WTC11 (cell line): ENCODE data around the gene SNPH. TPM values are rescaled to one million over a fixed set of nuclear protein-coding genes. Genes with fewer than 3 reads are reported as not detected.
A peak's percentile ranks its signal among the peaks of the same experiment; 100 is the strongest.

Experiments used
- ATAC-seq: fragments of 200-7000 bp; cut with Tn5 transposase; 2 replicates; pipeline ENCODE4 v1.10.0; 2021; ENCODE audit warnings: mild to moderate bottlenecking, moderate library complexity
- CTCF ChIA-PET: fragments of 300-600 bp; sonication (Branson Sonifier 250); formaldehyde crosslinking; loops from one replicate; lab custom pipeline; 2021; ENCODE audit warnings: antibody characterized with exemption; lab: Charles Lee
- POLR2A ChIA-PET: fragments of 350-600 bp; sonication (Branson Sonifier 250); formaldehyde crosslinking; loops from one replicate; lab custom pipeline; 2021; ENCODE audit warnings: antibody characterized with exemption; lab: Charles Lee
- DNase-seq: peaks from one replicate; pipeline ENCODE4 v3.0.0; 2021; ENCODE audit warnings: low spot score
- H3K27ac Mint-ChIP-seq: 2 replicates; pipeline ENCODE4 v1.8.0; 2021; ENCODE audit warnings: mixed read lengths
- H3K27me3 Mint-ChIP-seq: 2 replicates; pipeline ENCODE4 v1.8.0; 2021; ENCODE audit warnings: low read depth, mild to moderate bottlenecking, moderate library complexity, mixed read lengths
- H3K36me3 Mint-ChIP-seq: 2 replicates; pipeline ENCODE4 v1.8.0; 2021; ENCODE audit warnings: mixed read lengths
- H3K4me1 Mint-ChIP-seq: 2 replicates; pipeline ENCODE4 v1.8.0; 2022; ENCODE audit warnings: mixed read lengths
- H3K4me3 Mint-ChIP-seq: 2 replicates; pipeline ENCODE4 v1.8.0; 2021; ENCODE audit warnings: mild to moderate bottlenecking, moderate library complexity, mixed read lengths
- H3K9me3 Mint-ChIP-seq: 2 replicates; pipeline ENCODE4 v1.8.0; 2021; ENCODE audit warnings: mixed read lengths
- CBFB ChIP-seq: sonication (generic); formaldehyde crosslinking; IDR thresholded peaks from 2 replicates; pipeline ENCODE4 v1.8.1; 2022; ENCODE audit warnings: mild to moderate bottlenecking, low read depth, missing genetic modification reagents
- EMX1 ChIP-seq: fragments of 250-450 bp; sonication (Bioruptor Pico); IDR thresholded peaks from 2 replicates; pipeline ENCODE4 v1.8.0; 2021; ENCODE audit warnings: mild to moderate bottlenecking
- FOXJ3 ChIP-seq: sonication (generic); formaldehyde crosslinking; IDR thresholded peaks from 2 replicates; pipeline ENCODE4 v1.9.0; 2021; ENCODE audit warnings: missing genetic modification reagents, mild to moderate bottlenecking, borderline replicate concordance
- GTF2I ChIP-seq: fragments of 250-450 bp; sonication (Bioruptor Pico); conservative IDR thresholded peaks from 2 replicates; pipeline ENCODE4 v1.4.0; 2021; ENCODE audit warnings: mild to moderate bottlenecking
- IRF2 ChIP-seq: sonication (generic); formaldehyde crosslinking; IDR thresholded peaks from 2 replicates; pipeline ENCODE4 v1.8.0; 2022; ENCODE audit warnings: low read depth, missing genetic modification reagents, borderline replicate concordance
- MYBL2 ChIP-seq: sonication (generic); formaldehyde crosslinking; IDR thresholded peaks from 2 replicates; pipeline ENCODE4 v1.8.1; 2023; ENCODE audit warnings: mild to moderate bottlenecking, moderate library complexity, missing genetic modification reagents
- NFATC4 ChIP-seq: fragments of 250-450 bp; sonication (Bioruptor Pico); IDR thresholded peaks from 2 replicates; pipeline ENCODE4 v1.9.0; 2021; ENCODE audit warnings: mild to moderate bottlenecking
- NR3C1 ChIP-seq: sonication (generic); formaldehyde crosslinking; conservative IDR thresholded peaks from 2 replicates; pipeline ENCODE4 v1.8.1; 2023; ENCODE audit warnings: low read depth, mild to moderate bottlenecking, missing genetic modification reagents
- RELA ChIP-seq: sonication (generic); formaldehyde crosslinking; IDR thresholded peaks from 2 replicates; pipeline ENCODE4 v1.8.1; 2022; ENCODE audit warnings: missing genetic modification reagents, mild to moderate bottlenecking, borderline replicate concordance
- RORB ChIP-seq: fragments of 250-450 bp; sonication (Bioruptor Pico); IDR thresholded peaks from 2 replicates; pipeline ENCODE4 v1.9.0; 2021; ENCODE audit warnings: mild to moderate bottlenecking
- SMAD3 ChIP-seq: sonication (generic); formaldehyde crosslinking; IDR thresholded peaks from 2 replicates; pipeline ENCODE4 v1.8.0; 2022; ENCODE audit warnings: missing genetic modification reagents, mild to moderate bottlenecking, borderline replicate concordance
- ZNF138 ChIP-seq: sonication (generic); formaldehyde crosslinking; conservative IDR thresholded peaks from 2 replicates; pipeline ENCODE4 v1.8.1; 2022; ENCODE audit warnings: mild to moderate bottlenecking, moderate library complexity, missing genetic modification reagents
- ZNF396 ChIP-seq: fragments of 250-450 bp; sonication (Bioruptor Pico); IDR thresholded peaks from 2 replicates; pipeline ENCODE4 v1.8.0; 2021; ENCODE audit warnings: mild to moderate bottlenecking, moderate library complexity, borderline replicate concordance
- ZNF416 ChIP-seq: fragments of 250-450 bp; sonication (Bioruptor Pico); IDR thresholded peaks from 2 replicates; pipeline ENCODE4 v1.9.0; 2021; ENCODE audit warnings: mild to moderate bottlenecking, inconsistent platforms
- total RNA-seq: library from RNA; stranded (reverse); gene quantifications from 3 replicates; pipeline ENCODE4 v1.2.3, GENCODE V29; 2021
- TF ChIP-seq, protein P1 (sequence below): sonication (generic); formaldehyde crosslinking; IDR thresholded peaks from 2 replicates; pipeline ENCODE4 v1.8.1; 2022; ENCODE audit warnings: low read depth, mild to moderate bottlenecking, moderate library complexity, missing genetic modification reagents, borderline replicate concordance
- TF ChIP-seq, protein P2 (sequence below): sonication (generic); formaldehyde crosslinking; IDR thresholded peaks from 2 replicates; pipeline ENCODE4 v1.8.0; 2022; ENCODE audit warnings: mild to moderate bottlenecking, missing genetic modification reagents
- TF ChIP-seq, protein P3 (sequence below): sonication (generic); formaldehyde crosslinking; IDR thresholded peaks from 2 replicates; pipeline ENCODE4 v1.8.1; 2023; ENCODE audit warnings: mild to moderate bottlenecking, missing genetic modification reagents
- TF ChIP-seq, protein P4 (sequence below): sonication (generic); formaldehyde crosslinking; IDR thresholded peaks from 2 replicates; pipeline ENCODE4 v1.8.1; 2023; ENCODE audit warnings: mild to moderate bottlenecking, missing genetic modification reagents, moderate library complexity
- TF ChIP-seq, protein P5 (sequence below): sonication (generic); formaldehyde crosslinking; IDR thresholded peaks from 2 replicates; pipeline ENCODE4 v1.8.1; 2023; ENCODE audit warnings: mild to moderate bottlenecking, missing genetic modification reagents, borderline replicate concordance
- TF ChIP-seq, protein P6 (sequence below): sonication (generic); formaldehyde crosslinking; IDR thresholded peaks from 2 replicates; pipeline ENCODE4 v1.8.1; 2023; ENCODE audit warnings: mild to moderate bottlenecking, missing genetic modification reagents, moderate library complexity

Gene SNPH
- total RNA-seq, 1 experiment from 2014 or later, result 3.5 TPM

DNA sequence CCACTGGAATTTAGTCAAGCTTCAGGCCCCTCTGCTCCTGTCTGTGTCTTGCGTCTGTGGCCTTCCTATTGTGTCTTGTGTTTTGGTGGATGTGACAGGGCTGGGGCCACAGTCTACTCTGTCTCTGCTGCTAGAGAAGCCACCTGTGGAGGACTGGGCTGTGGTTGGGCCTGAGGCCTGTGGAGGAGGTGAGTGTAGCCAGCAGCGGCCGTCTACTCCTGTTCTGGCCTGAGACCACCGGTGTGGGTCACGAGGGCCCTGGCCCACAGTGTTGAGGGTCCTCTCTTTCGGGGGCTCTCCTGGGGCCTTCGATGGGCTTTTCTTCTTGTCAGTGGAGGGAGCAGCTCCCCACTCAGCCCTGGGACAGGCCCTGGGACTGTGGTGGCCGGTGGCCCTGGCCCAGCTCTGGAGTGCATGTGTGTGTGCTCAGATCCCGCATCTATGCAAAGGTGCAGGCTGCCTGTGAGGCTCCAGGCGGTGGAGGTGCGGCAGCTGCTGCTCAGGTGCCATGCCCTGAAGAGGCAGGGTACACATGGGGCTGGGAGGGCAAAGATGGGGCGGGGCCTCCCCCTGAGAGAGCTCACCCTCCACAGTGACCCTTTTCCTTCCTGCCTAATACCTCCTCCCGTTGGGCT lies 42.1 kb downstream of the SNPH start (continued):
- TF ChIP-seq, protein P1, sequence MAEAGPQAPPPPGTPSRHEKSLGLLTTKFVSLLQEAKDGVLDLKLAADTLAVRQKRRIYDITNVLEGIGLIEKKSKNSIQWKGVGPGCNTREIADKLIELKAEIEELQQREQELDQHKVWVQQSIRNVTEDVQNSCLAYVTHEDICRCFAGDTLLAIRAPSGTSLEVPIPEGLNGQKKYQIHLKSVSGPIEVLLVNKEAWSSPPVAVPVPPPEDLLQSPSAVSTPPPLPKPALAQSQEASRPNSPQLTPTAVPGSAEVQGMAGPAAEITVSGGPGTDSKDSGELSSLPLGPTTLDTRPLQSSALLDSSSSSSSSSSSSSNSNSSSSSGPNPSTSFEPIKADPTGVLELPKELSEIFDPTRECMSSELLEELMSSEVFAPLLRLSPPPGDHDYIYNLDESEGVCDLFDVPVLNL (CRISPR knock-in tag), result no peak
- no peak for TF ChIP-seq RELA
- TF ChIP-seq, protein P2, sequence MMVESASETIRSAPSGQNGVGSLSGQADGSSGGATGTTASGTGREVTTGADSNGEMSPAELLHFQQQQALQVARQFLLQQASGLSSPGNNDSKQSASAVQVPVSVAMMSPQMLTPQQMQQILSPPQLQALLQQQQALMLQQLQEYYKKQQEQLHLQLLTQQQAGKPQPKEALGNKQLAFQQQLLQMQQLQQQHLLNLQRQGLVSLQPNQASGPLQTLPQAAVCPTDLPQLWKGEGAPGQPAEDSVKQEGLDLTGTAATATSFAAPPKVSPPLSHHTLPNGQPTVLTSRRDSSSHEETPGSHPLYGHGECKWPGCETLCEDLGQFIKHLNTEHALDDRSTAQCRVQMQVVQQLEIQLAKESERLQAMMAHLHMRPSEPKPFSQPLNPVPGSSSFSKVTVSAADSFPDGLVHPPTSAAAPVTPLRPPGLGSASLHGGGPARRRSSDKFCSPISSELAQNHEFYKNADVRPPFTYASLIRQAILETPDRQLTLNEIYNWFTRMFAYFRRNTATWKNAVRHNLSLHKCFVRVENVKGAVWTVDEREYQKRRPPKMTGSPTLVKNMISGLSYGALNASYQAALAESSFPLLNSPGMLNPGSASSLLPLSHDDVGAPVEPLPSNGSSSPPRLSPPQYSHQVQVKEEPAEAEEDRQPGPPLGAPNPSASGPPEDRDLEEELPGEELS (CRISPR knock-in tag), result no peak
- no peak for TF ChIP-seq GTF2I (CRISPR knock-in tag)

DNA sequence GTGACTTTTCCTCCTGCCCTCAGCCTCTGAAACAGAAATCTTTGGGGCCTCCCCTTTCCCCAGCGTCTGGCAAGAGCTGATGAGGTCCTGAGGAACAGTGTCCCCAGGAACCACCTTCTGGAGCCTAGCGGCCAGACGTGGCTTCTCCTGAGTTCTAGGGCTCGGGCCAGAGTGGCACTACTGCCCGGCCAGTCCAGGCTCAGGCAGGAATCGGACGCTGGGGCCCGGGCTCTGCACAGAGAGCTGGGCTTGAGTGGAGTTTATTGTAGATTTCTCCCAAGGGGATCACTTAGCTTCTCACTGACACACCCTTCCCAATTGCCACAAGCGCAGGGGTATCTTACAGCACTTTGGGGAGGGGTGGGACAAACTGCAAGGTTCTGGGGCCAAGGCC lies 42.6 kb downstream of the SNPH start:
- DNase-seq (no peak), ATAC-seq (no peak)
- peaks cover 15% of the 10 kb centered on the region for H3K27me3 Mint-ChIP-seq
- ChIA-PET CTCF (interaction anchor here (0.6 to 1.7 kb wide), 5 partner anchors 10 to 468 kb away, joined by 3 to 4 read pairs (median 3); no protein-coding TSS in a partner anchor), POLR2A (no interaction called here)
- no peak overlapping the region for H3K4me3 Mint-ChIP-seq
- no peak for TF ChIP-seq NFATC4 (CRISPR knock-in tag)
- H3K4me1 Mint-ChIP-seq, result no peaks in the 10 kb centered on the region; the same call in 1 of the 2 replicates
- no peaks in the 10 kb centered on the region for H3K9me3 Mint-ChIP-seq
- no peaks in the 10 kb centered on the region for H3K36me3 Mint-ChIP-seq
- H3K27ac Mint-ChIP-seq, result no peak overlapping the region

DNA sequence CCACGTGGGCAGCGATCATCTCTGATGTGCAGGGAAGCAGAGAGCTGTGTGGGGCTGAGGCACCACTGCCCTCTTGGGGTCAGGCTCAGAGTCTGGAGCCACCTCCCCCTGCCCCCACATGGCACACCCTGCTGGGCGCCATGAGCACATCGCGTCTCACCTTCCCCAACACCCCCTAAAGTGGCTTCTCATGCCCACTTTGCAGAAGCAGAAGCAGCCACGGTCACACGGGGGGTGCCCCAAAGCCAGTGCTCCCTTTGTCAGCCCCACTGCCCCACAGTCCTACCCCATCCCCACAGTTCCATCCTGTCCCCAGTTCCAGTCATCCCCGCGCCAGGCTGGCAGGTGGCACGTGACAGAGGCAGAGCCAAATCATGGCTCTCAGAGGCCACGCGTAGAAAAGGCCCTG lies 43.3 kb downstream of the SNPH start:
- Mint-ChIP-seq H3K4me1 (no peaks in the 10 kb centered on the region; the same call in 1 of the 2 replicates), H3K36me3 (no peaks in the 10 kb centered on the region), H3K4me3 (no peak overlapping the region), H3K9me3 (no peaks in the 10 kb centered on the region), H3K27me3 (peaks cover 15% of the 10 kb centered on the region), H3K27ac (no peak overlapping the region)
- DNase-seq (peak; percentile 29), ATAC-seq (peak; percentile 45)
- POLR2A ChIA-PET, result no interaction called here
- TF ChIP-seq NR3C1 (CRISPR knock-in tag) (no peak), MYBL2 (CRISPR knock-in tag) (no peak), IRF2 (no peak), FOXJ3 (CRISPR knock-in tag) (no peak), EMX1 (no peak)
- TF ChIP-seq, protein P3, sequence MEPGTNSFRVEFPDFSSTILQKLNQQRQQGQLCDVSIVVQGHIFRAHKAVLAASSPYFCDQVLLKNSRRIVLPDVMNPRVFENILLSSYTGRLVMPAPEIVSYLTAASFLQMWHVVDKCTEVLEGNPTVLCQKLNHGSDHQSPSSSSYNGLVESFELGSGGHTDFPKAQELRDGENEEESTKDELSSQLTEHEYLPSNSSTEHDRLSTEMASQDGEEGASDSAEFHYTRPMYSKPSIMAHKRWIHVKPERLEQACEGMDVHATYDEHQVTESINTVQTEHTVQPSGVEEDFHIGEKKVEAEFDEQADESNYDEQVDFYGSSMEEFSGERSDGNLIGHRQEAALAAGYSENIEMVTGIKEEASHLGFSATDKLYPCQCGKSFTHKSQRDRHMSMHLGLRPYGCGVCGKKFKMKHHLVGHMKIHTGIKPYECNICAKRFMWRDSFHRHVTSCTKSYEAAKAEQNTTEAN (CRISPR knock-in tag), result no peak
- TF ChIP-seq, protein P4, sequence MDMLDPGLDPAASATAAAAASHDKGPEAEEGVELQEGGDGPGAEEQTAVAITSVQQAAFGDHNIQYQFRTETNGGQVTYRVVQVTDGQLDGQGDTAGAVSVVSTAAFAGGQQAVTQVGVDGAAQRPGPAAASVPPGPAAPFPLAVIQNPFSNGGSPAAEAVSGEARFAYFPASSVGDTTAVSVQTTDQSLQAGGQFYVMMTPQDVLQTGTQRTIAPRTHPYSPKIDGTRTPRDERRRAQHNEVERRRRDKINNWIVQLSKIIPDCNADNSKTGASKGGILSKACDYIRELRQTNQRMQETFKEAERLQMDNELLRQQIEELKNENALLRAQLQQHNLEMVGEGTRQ (CRISPR knock-in tag), result peak; percentile 39
- CTCF ChIA-PET, result interaction anchor here (0.6 to 1.7 kb wide), 7 partner anchors 9 to 468 kb away, joined by 3 to 8 read pairs (median 3); no protein-coding TSS in a partner anchor

DNA sequence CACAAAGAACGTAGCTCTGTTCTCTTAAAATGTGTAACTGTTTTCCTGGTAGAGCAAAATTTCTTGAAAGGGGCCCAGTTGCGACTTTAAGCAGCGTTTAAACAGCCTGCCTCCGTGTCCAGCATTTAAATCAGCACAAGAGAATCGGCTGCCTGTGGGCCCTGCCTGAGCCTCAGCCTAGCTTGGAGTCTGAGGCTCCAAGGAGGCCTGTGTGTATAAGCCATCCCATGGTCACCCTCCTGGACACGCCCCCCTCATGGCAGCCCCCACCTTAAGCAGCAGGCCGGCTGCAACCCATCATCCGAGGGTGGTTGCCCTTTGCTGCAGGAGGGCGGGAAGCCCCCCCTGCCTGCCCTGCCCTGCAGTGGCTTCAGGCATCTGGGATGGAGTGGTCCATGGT lies 44.0 kb downstream of the SNPH start:
- POLR2A ChIA-PET, result interaction anchor here (0.7 kb wide), 1 partner anchor 790 kb away, joined by 6 read pairs; no protein-coding TSS in a partner anchor
- no peak for DNase-seq
- Mint-ChIP-seq H3K4me1 (no peaks in the 10 kb centered on the region; the same call in 1 of the 2 replicates), H3K4me3 (no peak overlapping the region), H3K27me3 (peaks cover 15% of the 10 kb centered on the region), H3K27ac (no peak overlapping the region), H3K9me3 (no peaks in the 10 kb centered on the region), H3K36me3 (no peaks in the 10 kb centered on the region)
- no peak for ATAC-seq
- CTCF ChIA-PET, result interaction anchor here (1.1 to 1.3 kb wide), 3 partner anchors 9 to 88 kb away, joined by 3 to 8 read pairs (median 5); no protein-coding TSS in a partner anchor
- TF ChIP-seq RORB (CRISPR knock-in tag), result no peak
- no peak for TF ChIP-seq CBFB
- TF ChIP-seq, protein P5, sequence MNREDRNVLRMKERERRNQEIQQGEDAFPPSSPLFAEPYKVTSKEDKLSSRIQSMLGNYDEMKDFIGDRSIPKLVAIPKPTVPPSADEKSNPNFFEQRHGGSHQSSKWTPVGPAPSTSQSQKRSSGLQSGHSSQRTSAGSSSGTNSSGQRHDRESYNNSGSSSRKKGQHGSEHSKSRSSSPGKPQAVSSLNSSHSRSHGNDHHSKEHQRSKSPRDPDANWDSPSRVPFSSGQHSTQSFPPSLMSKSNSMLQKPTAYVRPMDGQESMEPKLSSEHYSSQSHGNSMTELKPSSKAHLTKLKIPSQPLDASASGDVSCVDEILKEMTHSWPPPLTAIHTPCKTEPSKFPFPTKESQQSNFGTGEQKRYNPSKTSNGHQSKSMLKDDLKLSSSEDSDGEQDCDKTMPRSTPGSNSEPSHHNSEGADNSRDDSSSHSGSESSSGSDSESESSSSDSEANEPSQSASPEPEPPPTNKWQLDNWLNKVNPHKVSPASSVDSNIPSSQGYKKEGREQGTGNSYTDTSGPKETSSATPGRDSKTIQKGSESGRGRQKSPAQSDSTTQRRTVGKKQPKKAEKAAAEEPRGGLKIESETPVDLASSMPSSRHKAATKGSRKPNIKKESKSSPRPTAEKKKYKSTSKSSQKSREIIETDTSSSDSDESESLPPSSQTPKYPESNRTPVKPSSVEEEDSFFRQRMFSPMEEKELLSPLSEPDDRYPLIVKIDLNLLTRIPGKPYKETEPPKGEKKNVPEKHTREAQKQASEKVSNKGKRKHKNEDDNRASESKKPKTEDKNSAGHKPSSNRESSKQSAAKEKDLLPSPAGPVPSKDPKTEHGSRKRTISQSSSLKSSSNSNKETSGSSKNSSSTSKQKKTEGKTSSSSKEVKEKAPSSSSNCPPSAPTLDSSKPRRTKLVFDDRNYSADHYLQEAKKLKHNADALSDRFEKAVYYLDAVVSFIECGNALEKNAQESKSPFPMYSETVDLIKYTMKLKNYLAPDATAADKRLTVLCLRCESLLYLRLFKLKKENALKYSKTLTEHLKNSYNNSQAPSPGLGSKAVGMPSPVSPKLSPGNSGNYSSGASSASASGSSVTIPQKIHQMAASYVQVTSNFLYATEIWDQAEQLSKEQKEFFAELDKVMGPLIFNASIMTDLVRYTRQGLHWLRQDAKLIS (CRISPR knock-in tag), result no peak
- no peak for TF ChIP-seq NFATC4 (CRISPR knock-in tag)
- TF ChIP-seq, protein P6, sequence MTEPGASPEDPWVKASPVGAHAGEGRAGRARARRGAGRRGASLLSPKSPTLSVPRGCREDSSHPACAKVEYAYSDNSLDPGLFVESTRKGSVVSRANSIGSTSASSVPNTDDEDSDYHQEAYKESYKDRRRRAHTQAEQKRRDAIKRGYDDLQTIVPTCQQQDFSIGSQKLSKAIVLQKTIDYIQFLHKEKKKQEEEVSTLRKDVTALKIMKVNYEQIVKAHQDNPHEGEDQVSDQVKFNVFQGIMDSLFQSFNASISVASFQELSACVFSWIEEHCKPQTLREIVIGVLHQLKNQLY, result no peak
- no peak for TF ChIP-seq EMX1
- TF ChIP-seq SMAD3 (CRISPR knock-in tag), result no peak
- no peak for TF ChIP-seq ZNF416
- no peak for TF ChIP-seq ZNF396 (CRISPR knock-in tag)
- TF ChIP-seq ZNF138 (CRISPR knock-in tag), result no peak
- TF ChIP-seq MYBL2 (CRISPR knock-in tag), result no peak
